ENCODE measurements around the gene XRCC6.
"Not testable (repeated sequence)": the region's sequence is repeated elsewhere in the genome, so short reads cannot be mapped to it uniquely, and the experiment has no call there.

XRCC6 gene

DNA sequence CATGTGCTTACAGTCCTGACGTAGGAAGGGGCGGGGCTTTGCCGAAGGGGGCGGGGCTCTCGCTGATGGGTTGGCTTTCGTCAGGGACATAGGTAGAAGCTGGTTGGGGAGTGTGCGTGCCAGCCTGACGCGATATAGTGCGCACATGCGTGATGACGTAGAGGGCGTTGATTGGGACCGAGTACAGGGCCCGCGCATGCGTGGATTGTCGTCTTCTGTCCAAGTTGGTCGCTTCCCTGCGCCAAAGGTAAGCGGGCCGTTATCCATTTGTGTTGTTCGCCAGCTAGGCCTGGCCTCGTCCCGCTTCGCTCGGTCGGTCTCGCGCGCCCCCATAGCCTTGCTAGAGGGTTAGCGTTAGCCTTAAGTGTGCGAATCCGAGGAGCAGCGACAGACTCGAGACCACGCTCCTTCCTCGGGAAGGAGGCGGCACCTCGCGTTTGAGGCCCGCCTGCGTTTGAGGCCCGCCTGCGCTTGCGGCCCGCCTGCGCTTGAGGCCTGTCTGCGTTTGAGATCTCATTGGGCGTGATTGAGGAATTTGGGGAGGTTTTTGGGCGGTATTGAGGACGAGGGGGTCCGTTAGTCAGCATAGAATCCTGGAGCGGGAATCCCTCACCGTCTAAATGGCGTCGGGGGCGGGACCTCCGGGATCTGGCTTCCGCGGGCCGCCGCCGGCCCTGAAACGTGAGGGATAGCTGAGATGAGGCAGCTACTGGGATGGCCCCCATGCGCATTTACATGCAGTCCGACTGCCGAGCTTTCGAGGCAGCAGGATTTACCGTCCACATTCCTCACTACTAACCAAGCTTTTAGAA, at the start of gene XRCC6:
Gene XRCC6 (plus strand): TSS at position 197 of the 812 bp plus-strand sequence. CDS start 710 bp downstream, outside the sequence.
- TF ChIP-seq, protein P1, sequence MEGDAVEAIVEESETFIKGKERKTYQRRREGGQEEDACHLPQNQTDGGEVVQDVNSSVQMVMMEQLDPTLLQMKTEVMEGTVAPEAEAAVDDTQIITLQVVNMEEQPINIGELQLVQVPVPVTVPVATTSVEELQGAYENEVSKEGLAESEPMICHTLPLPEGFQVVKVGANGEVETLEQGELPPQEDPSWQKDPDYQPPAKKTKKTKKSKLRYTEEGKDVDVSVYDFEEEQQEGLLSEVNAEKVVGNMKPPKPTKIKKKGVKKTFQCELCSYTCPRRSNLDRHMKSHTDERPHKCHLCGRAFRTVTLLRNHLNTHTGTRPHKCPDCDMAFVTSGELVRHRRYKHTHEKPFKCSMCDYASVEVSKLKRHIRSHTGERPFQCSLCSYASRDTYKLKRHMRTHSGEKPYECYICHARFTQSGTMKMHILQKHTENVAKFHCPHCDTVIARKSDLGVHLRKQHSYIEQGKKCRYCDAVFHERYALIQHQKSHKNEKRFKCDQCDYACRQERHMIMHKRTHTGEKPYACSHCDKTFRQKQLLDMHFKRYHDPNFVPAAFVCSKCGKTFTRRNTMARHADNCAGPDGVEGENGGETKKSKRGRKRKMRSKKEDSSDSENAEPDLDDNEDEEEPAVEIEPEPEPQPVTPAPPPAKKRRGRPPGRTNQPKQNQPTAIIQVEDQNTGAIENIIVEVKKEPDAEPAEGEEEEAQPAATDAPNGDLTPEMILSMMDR (conservative IDR thresholded peaks at IDR 0.05; ENCODE audit: low read depth, low read length) = no peak
- H3K4me3 ChIP-seq (ENCODE audit: low read depth, low read length) = peak within 1 kb of the TSS; percentile 81
- DNase-seq (ENCODE audit: low read depth) = peak; percentile 100

DNA sequence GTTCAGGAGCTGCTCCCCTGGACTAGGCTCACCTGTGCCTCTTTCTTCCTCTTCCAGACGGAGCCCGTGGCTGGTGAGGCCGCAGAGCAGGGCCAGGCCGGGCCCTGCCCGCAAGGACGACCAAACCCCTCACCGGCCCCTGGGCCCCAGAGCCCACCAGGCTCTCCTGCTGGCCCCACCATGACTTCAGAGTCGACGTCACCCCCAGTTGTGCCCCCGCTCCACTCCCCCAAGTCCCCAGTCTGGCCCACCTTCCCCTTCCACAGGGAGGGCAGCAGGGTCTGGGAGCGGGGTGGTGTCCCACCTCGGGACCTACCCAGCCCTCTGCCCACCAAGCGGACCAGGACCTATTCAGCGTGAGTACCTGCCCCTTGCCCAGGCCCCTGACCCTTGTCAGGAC, 49.3 kb upstream of the XRCC6 start:
- H3K4me3 ChIP-seq (ENCODE audit: low read depth, low read length) = no peak overlapping the region
- TF ChIP-seq, protein P1 (conservative IDR thresholded peaks at IDR 0.05; ENCODE audit: low read depth, low read length) = no peak
- DNase-seq (ENCODE audit: low read depth) = no peak

DNA sequence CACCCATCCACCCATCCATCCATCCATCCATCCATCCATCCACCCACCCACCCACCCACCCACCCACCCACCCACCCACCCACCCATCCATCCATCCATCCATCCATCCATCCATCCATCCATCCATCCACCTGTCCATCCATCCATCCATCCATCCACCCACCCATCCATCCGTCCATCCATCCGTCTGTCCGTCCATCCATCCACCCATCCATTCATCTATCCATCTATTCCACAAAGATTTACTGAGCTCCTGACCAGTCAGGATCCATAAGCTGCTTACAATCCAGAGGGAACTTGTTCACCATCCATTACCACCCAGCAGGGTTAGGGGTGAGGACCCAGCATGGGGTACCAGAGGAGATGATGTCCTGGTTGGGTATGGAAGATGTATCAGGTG, 48.8 kb upstream of the XRCC6 start:
- not testable (repeated sequence) for H3K4me3 ChIP-seq (ENCODE audit: low read depth, low read length); DNase-seq (ENCODE audit: low read depth)

DNA sequence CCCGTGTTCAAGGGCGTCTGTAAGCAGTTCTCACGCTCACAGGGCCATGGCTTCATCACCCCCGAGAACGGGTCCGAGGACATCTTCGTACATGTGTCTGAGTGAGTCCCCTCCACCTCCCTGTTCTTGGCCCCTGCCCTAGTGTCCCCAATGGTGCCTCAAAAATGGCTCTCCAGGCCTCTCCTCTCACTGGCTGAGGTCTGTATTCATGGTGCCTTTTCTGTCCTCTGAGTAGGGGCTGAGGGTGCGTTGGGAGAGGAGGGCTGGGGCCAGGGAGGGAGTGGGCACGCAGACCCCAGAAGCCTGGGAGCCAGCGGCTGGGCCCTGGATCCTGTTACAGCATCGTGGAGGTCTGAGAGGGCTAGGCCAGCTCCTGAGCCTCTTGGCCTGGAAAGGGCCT, 47.4 kb upstream of the XRCC6 start:
- H3K4me3 ChIP-seq (ENCODE audit: low read depth, low read length) = no peak overlapping the region
- DNase-seq (ENCODE audit: low read depth) = no peak
- TF ChIP-seq, protein P1 (conservative IDR thresholded peaks at IDR 0.05; ENCODE audit: low read depth, low read length) = no peak

DNA sequence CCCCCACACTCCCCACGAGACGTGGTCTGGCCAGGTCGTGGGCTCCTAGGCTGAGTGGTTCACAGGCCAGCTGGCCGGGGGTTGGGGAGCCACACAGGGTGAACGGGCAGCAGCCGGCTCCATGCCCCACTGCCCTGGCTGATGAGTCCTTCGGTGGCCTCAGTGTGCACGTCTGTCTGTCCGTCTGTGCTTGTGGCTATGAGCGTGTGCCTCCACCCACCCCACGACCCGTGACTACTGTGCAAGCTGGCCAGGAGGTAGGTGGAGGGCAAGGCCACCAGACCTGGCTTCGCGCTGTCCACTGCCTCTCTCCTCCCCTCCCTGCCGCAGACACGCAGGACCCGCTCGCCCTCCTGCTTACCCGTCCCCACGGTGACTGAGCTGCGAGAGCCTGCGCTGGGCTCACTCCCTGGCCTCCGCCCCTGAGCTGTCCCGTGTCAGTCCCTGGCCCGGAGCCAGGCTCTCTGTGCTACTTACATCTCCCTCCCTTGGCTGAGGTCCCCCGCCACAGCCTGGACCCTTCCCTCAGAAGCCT, 46.2 kb upstream of the XRCC6 start:
- H3K4me3 ChIP-seq (ENCODE audit: low read depth, low read length) = no peak overlapping the region
- no peak for DNase-seq (ENCODE audit: low read depth)
- TF ChIP-seq, protein P1 (conservative IDR thresholded peaks at IDR 0.05; ENCODE audit: low read depth, low read length) = no peak

DNA sequence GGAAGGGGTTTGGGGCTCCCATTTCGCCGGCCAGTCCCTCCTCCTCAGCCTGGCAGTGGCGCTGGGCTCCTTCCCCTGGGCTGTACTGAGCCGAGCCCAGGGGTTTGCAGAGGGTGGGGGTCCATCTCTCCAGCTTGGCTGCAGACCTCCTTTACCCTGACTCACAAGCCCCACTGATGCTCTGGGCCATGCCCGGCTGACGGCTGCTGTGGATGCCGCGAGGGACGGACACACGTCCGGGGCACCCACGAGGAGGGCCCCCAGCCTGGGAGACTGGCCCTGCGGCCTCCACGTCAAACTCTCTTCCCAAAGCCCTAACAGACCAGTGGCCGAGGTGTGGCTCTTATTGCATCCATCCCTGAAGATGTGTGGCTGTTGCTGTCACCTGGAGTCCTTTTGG, 45.6 kb upstream of the XRCC6 start:
- TF ChIP-seq, protein P1 (conservative IDR thresholded peaks at IDR 0.05; ENCODE audit: low read depth, low read length) = no peak
- DNase-seq (ENCODE audit: low read depth) = no peak
- no peak overlapping the region for H3K4me3 ChIP-seq (ENCODE audit: low read depth, low read length)

DNA sequence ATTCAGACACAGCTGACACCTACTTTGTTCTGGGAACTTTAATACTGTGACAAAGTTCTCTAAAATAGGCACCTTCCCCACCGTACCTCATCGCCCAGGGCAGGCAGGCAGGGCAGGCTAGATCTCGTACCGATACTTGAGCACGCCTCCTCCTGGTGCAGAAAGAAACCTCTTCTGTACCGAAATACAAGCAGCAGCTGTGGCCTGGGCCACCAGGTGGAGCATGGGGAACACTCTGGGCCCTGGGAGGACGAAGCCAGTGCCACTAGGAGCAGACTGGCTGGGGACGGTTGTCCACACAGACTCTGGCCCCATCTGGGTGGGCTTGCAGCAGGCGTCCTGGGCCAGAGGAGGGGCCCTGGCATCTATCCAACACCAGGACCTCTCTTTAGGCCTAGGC, 44.2 kb upstream of the XRCC6 start:
- TF ChIP-seq, protein P1 (conservative IDR thresholded peaks at IDR 0.05; ENCODE audit: low read depth, low read length) = peak; percentile 79
- no peak overlapping the region for H3K4me3 ChIP-seq (ENCODE audit: low read depth, low read length)
- DNase-seq (ENCODE audit: low read depth) = peak; percentile 67

Data from choroid plexus epithelial cell (primary cell).